Measurements from ENCODE around the gene ZNF514. TPM values are rescaled to one million over a fixed set of nuclear protein-coding genes. Genes with fewer than 3 reads are reported as not detected.

The ZNF514 gene
- total RNA-seq, 4 donors from 2014 or later: 13.3 to 38.4 (median 23.7) TPM

DNA sequence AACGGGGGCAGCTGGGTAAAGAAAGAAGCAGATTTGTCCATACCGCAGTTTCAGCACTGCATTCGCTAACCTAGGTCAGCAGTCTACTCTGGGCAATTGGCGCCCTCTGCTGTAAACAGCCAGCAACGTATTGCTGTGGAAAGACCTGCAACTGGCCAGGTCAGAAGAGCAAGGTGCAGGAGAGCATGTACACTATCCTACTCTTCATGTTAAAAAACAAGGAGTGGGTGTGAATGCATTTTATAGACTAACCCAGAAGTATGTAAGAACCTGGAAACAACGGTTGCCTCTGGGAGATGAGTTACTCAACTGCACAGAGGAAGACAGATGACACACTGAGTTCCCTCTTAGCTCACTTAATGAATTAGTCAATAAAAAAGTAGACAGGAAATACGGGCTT, 44.2 kb downstream of the ZNF514 start:
- Histone ChIP-seq H3K27ac (no peak overlapping the region), H3K9me3 (no peaks in the 10 kb centered on the region), H3K4me1 (peaks cover 0 to 7% of the 10 kb centered on the region in 2 donors), H3K27me3 (no peaks in the 10 kb centered on the region), H3K4me3 (no peak overlapping the region), H3K36me3 (no peaks in the 10 kb centered on the region)
- intact Hi-C loops (cut with DNase I; ENCODE audit: low total_unique reads): no loop called here
- DNase-seq: peak; percentile 29 to 30
- TF ChIP-seq, protein P1, sequence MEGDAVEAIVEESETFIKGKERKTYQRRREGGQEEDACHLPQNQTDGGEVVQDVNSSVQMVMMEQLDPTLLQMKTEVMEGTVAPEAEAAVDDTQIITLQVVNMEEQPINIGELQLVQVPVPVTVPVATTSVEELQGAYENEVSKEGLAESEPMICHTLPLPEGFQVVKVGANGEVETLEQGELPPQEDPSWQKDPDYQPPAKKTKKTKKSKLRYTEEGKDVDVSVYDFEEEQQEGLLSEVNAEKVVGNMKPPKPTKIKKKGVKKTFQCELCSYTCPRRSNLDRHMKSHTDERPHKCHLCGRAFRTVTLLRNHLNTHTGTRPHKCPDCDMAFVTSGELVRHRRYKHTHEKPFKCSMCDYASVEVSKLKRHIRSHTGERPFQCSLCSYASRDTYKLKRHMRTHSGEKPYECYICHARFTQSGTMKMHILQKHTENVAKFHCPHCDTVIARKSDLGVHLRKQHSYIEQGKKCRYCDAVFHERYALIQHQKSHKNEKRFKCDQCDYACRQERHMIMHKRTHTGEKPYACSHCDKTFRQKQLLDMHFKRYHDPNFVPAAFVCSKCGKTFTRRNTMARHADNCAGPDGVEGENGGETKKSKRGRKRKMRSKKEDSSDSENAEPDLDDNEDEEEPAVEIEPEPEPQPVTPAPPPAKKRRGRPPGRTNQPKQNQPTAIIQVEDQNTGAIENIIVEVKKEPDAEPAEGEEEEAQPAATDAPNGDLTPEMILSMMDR (IDR thresholded peaks at IDR 0.05): peak; percentile 35 to 56 (median 40)
- no peak for TF ChIP-seq POLR2A (IDR thresholded peaks at IDR 0.05)

DNA sequence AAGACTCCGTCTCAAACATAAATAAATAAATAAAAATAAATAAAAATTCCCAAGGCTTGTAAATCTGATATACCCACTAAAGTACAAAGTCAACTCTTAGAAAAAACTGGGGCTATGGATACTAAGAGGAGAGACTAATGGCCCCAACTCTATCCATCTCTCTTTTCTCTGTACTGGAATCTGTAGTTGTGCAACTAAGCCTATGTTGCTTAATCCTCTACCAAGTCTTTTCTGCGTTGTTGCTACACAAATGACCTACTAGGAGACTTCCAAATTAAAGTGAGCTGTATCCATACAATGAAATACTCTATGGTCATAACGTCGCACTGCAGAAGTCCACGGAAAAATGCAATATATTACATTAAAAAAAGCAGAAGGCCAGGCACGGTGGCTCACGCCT, 46.2 kb downstream of the ZNF514 start:
- H3K4me1 ChIP-seq: peaks cover 0 to 7% of the 10 kb centered on the region in 2 donors
- no peak for TF ChIP-seq POLR2A (IDR thresholded peaks at IDR 0.05)
- TF ChIP-seq, protein P1 (IDR thresholded peaks at IDR 0.05): no peak
- no peak overlapping the region for H3K4me3 ChIP-seq
- DNase-seq: no peak
- intact Hi-C loops (cut with DNase I; ENCODE audit: low total_unique reads): no loop called here
- H3K27me3 ChIP-seq: no peaks in the 10 kb centered on the region
- H3K27ac ChIP-seq: no peak overlapping the region
- H3K36me3 ChIP-seq: peaks cover 0 to 4% of the 10 kb centered on the region in 2 donors
- H3K9me3 ChIP-seq: no peaks in the 10 kb centered on the region

DNA sequence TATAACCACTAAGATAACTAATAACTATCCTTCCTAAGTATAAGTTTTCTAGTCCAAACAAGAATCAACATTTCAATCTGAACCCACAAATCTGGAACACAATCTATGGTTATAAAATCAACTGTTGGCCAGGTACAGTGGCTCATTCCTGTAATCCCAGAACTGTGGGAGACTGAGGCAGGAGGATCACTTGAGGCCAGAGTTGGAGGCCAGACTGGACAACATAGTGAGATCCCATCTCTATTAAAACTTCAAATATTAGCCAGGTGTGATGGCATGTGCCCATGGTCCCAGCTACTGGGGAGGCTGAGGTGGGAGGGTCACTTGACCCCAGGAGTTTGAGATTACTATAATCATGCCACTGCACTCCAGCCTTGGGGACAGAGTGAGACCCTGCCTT, 49.3 kb downstream of the ZNF514 start:
- Histone ChIP-seq H3K36me3 (peaks cover 0 to 4% of the 10 kb centered on the region in 2 donors), H3K4me3 (no peak overlapping the region), H3K27me3 (no peaks in the 10 kb centered on the region), H3K9me3 (no peaks in the 10 kb centered on the region), H3K4me1 (peaks cover 0 to 3% of the 10 kb centered on the region in 2 donors), H3K27ac (no peak overlapping the region)
- TF ChIP-seq, protein P1 (IDR thresholded peaks at IDR 0.05): no peak
- no peak for TF ChIP-seq POLR2A (IDR thresholded peaks at IDR 0.05)
- intact Hi-C loops (cut with DNase I; ENCODE audit: low total_unique reads): no loop called here
- no peak for DNase-seq

DNA sequence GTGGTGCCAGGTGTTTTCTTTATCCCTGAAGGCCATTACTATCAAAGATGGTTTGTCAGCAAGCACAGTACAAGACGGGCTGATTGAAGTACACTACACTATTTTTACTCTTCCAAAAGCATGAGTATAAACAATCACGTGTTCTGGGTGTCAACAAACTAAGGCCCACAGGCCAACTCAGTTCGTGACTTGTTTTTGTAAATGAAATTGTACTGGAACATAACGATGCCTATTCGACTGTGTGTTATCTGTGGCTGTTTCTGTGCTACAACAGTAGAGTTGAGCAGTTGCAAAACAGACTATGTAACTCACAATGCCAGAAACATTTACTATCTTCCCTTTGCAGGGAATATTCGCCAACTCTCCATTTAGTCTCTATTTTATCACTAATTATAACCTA, 50.4 kb downstream of the ZNF514 start:
- intact Hi-C loops (cut with DNase I; ENCODE audit: low total_unique reads): no loop called here
- Histone ChIP-seq H3K27ac (no peak overlapping the region), H3K4me1 (no peaks in the 10 kb centered on the region), H3K27me3 (no peaks in the 10 kb centered on the region), H3K9me3 (no peaks in the 10 kb centered on the region), H3K4me3 (no peak overlapping the region), H3K36me3 (peaks cover 0 to 4% of the 10 kb centered on the region in 2 donors)
- no peak for DNase-seq
- TF ChIP-seq, protein P1 (IDR thresholded peaks at IDR 0.05): no peak
- TF ChIP-seq POLR2A (IDR thresholded peaks at IDR 0.05): no peak

DNA sequence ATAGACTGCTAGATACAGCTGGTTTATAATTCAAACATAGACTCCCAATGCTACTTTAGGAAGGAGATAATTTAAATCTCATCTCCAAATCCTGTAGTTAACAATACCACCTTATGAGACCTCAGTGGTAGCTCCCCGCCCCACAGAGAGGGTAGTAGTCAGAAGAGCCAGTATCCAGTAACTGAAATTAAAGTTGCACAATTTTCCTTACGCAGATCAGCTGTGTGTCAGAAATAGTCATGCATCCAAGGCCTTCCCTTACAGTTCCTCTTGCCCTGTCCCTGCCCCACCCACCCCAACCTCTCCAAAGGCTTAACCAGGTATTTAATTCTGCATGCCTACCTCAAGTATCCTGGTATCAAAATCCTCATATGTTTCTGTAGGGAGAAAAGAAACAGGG, 53.6 kb downstream of the ZNF514 start:
- no peak for DNase-seq
- Histone ChIP-seq H3K27ac (no peak overlapping the region), H3K4me3 (no peak overlapping the region), H3K36me3 (peaks cover 0 to 4% of the 10 kb centered on the region in 2 donors), H3K27me3 (no peaks in the 10 kb centered on the region), H3K9me3 (no peaks in the 10 kb centered on the region), H3K4me1 (no peaks in the 10 kb centered on the region)
- TF ChIP-seq, protein P1 (IDR thresholded peaks at IDR 0.05): no peak
- TF ChIP-seq POLR2A (IDR thresholded peaks at IDR 0.05): no peak
- intact Hi-C loops (cut with DNase I; ENCODE audit: low total_unique reads): no loop called here

All from uterus (tissue), 4 donors.